Left ventricle myocardium inferior (tissue), 1 donor: ENCODE results near the gene TSR1. TPM values are rescaled to one million over a fixed set of nuclear protein-coding genes. Genes with fewer than 3 reads are reported as not detected.

Experiments used
- DNase-seq: peaks from one replicate; pipeline ENCODE4 v3.0.0-alpha.2; 2020
- H3K27ac ChIP-seq: fragments of 200-600 bp; replicated peaks from 2 replicates; pipeline ENCODE4 v1.8.0; 2021
- H3K27me3 ChIP-seq: fragments of 200-600 bp; 2 replicates; pipeline ENCODE4 v1.8.0; 2021; ENCODE audit warnings: low read depth
- H3K36me3 ChIP-seq: fragments of 200-600 bp; 2 replicates; pipeline ENCODE4 v1.8.0; 2021
- H3K4me1 ChIP-seq: fragments of 200-600 bp; 2 replicates; pipeline ENCODE4 v1.8.0; 2021
- H3K4me3 ChIP-seq: fragments of 200-600 bp; 2 replicates; pipeline ENCODE4 v1.8.0; 2021; ENCODE audit warnings: mild to moderate bottlenecking, moderate library complexity
- H3K9me3 ChIP-seq: fragments of 200-600 bp; replicated peaks from 2 replicates; pipeline ENCODE4 v1.8.0; 2021
- intact Hi-C: fragments of 100-400 bp; cut with micrococcal nuclease; formaldehyde crosslinking; loops from one replicate; pipeline ENCODE4 v1.11.0; 2022
- total RNA-seq: library from RNA; stranded (reverse); fragmentation: NEBNext Ultra II Directional; extraction: Animal tissue kit (Norgen Biotek cat#: 25700); gene quantifications from one replicate; pipeline ENCODE4 v1.2.1, GENCODE V29; 2021
- TF ChIP-seq, protein P1 (sequence below): fragments of 200-600 bp; IDR thresholded peaks from 2 replicates; pipeline ENCODE4 v1.8.0; 2021; ENCODE audit warnings: antibody characterized with exemption, mild to moderate bottlenecking, borderline replicate concordance
- donor health status: DM: no; HTN: yes; CAD: no; lungs with severe emphysema.

The TSR1 gene
- total RNA-seq, 1 donor from 2014 or later: 19.0 TPM

- Histone ChIP-seq H3K27ac (peak overlapping the region; percentile 38), H3K4me3 (no peak overlapping the region), H3K27me3 (no peaks in the 10 kb centered on the region), H3K36me3 (peaks cover 35% of the 10 kb centered on the region), H3K9me3 (no peaks in the 10 kb centered on the region), H3K4me1 (peaks cover 54% of the 10 kb centered on the region)
- intact Hi-C loops: no loop called here
- DNase-seq: no peak
- TF ChIP-seq, protein P1, sequence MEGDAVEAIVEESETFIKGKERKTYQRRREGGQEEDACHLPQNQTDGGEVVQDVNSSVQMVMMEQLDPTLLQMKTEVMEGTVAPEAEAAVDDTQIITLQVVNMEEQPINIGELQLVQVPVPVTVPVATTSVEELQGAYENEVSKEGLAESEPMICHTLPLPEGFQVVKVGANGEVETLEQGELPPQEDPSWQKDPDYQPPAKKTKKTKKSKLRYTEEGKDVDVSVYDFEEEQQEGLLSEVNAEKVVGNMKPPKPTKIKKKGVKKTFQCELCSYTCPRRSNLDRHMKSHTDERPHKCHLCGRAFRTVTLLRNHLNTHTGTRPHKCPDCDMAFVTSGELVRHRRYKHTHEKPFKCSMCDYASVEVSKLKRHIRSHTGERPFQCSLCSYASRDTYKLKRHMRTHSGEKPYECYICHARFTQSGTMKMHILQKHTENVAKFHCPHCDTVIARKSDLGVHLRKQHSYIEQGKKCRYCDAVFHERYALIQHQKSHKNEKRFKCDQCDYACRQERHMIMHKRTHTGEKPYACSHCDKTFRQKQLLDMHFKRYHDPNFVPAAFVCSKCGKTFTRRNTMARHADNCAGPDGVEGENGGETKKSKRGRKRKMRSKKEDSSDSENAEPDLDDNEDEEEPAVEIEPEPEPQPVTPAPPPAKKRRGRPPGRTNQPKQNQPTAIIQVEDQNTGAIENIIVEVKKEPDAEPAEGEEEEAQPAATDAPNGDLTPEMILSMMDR: no peak
Observed at GRCh38 chr17:2368359-2368758, 32.1 kb upstream of the TSR1 start.

GRCh38 chr17:2366747-2367494 lies 30.7 kb upstream of the TSR1 start:
- Histone ChIP-seq H3K4me1 (peaks cover 57% of the 10 kb centered on the region), H3K9me3 (no peaks in the 10 kb centered on the region), H3K27me3 (no peaks in the 10 kb centered on the region), H3K27ac (no peak overlapping the region), H3K4me3 (no peak overlapping the region), H3K36me3 (peaks cover 30% of the 10 kb centered on the region)
- DNase-seq: no peak
- intact Hi-C loops: no loop called here
- TF ChIP-seq, protein P1: no peak

- intact Hi-C loops: no loop called here
- Histone ChIP-seq H3K9me3 (no peaks in the 10 kb centered on the region), H3K27ac (no peak overlapping the region), H3K4me1 (peaks cover 67% of the 10 kb centered on the region), H3K27me3 (no peaks in the 10 kb centered on the region), H3K4me3 (no peak overlapping the region), H3K36me3 (peaks cover 26% of the 10 kb centered on the region)
- DNase-seq: no peak
- TF ChIP-seq, protein P1: no peak
Observed at GRCh38 chr17:2365132-2365531, 28.9 kb upstream of the TSR1 start.

DNA sequence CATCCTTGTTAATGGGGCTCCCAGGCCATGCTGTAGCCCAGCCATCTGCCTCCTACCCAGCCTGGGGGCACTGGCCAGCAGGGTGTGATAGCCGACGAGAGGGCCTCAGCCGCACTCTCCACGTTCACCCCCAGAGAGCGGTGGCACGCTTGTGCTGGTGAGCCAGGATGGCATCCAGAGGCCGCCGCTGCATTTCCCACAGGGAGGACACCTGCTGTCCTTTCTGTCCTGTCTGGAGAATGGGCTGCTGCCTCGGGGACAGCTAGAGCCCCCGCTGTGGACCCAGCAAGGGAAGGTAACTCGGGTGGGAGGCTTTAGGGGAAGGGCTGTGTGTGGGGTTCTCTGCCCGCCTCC lies 28.5 kb upstream of the TSR1 start:
- H3K36me3 ChIP-seq: peaks cover 26% of the 10 kb centered on the region
- no peaks in the 10 kb centered on the region for H3K27me3 ChIP-seq
- peak overlapping the region; percentile 67 for H3K27ac ChIP-seq
- no peaks in the 10 kb centered on the region for H3K9me3 ChIP-seq
- H3K4me3 ChIP-seq: no peak overlapping the region
- TF ChIP-seq, protein P1: no peak
- intact Hi-C loops: no loop called here
- peaks cover 63% of the 10 kb centered on the region for H3K4me1 ChIP-seq
- DNase-seq: no peak

DNA sequence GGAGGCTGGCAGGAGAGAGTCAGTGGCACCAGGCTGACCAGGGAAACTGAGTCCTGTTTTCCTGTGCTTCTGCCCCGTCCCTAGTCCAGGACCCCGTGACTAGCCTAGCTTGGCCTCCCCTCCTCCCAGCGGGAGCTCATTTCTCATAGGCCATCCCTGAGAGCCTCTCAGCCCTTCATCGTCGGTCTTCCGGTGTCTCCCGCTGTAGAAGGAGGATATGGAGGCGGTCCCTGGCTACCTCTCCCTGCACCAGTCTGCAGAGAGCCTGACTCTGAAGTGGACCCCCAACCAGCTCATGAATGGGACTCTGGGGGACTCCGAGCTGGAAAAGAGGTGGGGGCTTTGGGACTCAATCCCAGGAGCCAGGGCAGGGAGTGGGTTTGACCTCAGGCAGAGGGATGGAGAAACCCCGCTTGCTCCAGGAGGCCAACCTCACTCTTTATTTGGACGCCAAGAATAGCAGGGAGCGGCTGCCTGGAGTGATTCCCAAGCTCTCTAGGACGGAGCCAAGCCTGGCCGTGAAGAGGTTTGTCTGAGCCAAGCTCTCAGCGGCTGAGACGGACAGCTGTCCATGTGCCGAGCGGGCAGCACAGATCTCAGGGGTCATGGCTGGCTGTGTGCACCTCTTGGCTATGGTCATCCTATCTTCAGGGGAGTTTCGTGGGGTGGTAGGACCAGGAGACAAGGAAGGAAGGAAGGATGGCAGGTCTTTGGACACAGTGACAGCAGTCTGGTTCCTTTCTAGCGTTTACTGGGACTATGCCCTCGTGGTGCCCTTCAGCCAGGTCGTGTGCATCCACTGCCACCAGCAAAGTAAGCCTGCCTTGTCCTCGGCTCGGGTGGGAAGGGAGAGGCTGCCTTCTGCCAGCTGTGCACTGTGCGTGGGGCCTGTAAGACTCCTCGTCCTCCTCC lies 27.9 kb upstream of the TSR1 start:
- H3K27ac ChIP-seq: peak overlapping the region; percentile 67
- peak; percentile 70 for DNase-seq

More for the DNA sequence above, 27.9 kb upstream of the TSR1 start:
- peaks cover 26% of the 10 kb centered on the region for H3K36me3 ChIP-seq
- H3K4me1 ChIP-seq: peaks cover 57% of the 10 kb centered on the region
- H3K27me3 ChIP-seq: no peaks in the 10 kb centered on the region
- intact Hi-C loops: no loop called here
- TF ChIP-seq, protein P1: no peak
- H3K9me3 ChIP-seq: no peaks in the 10 kb centered on the region
- H3K4me3 ChIP-seq: no peak overlapping the region
